HG03469 (cell line): Measurements from ENCODE around the gene RPGRIP1L.

ENCODE experiments used
- ATAC-seq: cut with Tn5 transposase; IDR thresholded peaks from one replicate; pipeline ENCODE4 v1.9.1; 2021; ENCODE audit warnings: mild to moderate bottlenecking, moderate library complexity, moderate number of reproducible peaks; ENCODE audit not compliant: unreplicated experiment

The RPGRIP1L gene

GRCh38 chr16:53664724-53665345 is 38.8 kb downstream of the RPGRIP1L start:
- ATAC-seq: no peak

DNA sequence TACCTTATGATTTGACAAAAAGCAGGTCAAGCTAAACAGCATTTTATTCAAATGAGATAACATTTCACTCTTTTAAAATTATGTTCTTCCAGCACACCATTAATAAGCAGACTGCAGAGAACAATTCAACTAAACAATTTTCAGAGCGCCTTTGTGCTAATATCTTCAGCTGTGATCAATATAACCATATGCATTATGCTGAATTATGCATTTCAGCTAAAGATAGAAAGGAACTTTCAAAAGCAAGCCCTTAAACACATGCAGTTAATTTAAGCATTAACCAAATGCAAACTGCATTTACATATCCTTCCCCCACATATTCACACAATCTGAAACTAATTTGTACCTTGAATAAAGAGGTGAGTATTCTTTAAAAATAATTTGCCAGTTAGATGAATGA is 41.6 kb downstream of the RPGRIP1L start:
- no peak for ATAC-seq

DNA sequence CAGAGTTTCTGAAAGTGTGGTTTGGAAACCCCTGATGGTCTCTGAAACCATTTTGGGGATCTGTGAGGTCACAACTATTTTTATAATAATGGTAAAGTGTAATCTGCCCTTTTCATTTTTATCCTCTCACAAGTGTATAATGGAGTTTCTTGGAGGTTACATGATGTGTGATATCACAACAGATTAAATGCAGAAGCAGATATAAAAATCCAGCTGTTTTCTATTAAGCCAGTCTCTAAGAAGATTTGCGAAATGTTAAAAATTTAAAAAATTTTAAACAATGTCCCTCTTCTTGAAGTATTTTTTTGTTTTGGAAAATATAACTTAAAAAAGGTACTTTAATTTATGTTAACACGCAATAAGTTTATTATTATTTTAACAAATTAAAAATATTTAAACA is 48.7 kb downstream of the RPGRIP1L start:
- ATAC-seq: no peak

DNA sequence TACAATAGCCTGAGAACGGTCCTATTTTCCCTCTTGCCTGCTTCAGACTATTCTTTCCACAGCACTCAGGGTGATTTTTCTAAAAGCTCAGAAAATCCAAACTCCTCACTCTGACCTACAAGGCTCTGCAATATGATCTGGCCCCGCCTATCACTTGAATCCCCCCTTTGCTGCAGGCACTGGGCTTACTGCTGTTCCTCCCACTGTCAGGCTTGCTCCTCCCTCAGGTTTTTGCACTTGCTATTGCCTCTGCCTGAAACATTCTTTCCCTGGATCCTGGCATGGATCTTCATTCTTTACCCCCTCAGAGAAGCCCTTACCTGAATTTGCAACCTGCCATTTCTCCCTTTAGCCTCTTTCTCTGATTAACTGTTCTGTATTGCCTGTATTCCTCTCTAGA is 52.3 kb downstream of the RPGRIP1L start:
- ATAC-seq: no peak

DNA sequence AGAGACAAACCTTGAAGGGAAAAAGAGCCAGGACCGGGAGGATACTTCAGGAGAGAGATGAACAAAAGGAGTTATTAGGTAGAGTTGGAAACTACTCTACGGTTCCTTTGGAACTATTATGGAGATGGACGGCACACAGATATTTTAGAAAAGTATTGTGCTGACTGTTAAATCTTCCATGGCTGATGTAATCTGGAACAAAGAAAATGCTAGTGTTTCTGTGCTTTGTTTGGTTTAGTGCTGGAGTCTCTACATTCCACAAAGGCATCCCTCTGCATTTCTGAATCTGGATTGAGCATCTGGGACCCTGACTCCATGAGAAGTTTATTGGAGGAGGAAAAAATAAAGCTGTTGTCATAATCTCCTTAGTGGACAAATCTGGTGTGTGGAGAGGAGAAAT is 57.2 kb downstream of the RPGRIP1L start:
- ATAC-seq: no peak

- ATAC-seq: no peak
These were observed 60.2 kb downstream of the RPGRIP1L start for GRCh38 chr16:53643474-53643873.

DNA sequence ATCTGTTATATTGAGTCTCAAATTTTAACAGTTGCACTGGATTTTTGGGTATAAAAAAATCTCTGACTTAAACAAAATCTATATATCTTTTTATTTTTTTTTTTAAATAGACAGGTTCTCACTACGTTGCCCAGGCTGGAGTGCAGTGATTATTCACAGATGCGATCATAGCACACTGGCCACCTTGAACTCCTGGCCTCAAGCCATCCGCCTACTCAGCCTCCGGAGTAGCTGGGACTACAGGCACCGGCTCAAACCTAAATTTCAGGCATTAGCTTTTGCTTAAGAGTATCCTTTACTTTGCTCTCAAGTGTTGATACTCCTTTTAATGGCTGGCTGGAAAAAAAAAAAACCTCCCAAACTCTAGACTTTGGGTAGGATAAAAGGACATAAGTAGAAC is 61.6 kb downstream of the RPGRIP1L start:
- no peak for ATAC-seq

DNA sequence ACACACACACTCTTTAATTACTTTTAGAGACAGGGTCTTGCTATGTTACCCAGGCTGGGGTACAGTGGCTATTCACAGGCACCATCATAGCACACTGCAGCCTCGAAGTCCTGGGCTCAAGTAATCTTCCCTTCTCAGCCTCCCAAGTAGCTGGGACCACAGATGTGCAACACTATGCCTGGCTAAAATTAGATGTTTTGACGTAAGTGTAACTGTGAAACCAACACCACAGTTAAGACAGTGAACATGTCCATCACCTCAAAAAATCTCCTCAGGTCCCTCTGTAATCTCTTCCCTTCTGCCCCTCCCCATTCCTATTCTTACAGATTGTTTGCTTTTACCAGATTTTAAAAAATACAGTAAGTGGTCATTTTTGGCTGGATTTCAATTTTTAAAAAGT is 66.7 kb downstream of the RPGRIP1L start:
- no peak for ATAC-seq

DNA sequence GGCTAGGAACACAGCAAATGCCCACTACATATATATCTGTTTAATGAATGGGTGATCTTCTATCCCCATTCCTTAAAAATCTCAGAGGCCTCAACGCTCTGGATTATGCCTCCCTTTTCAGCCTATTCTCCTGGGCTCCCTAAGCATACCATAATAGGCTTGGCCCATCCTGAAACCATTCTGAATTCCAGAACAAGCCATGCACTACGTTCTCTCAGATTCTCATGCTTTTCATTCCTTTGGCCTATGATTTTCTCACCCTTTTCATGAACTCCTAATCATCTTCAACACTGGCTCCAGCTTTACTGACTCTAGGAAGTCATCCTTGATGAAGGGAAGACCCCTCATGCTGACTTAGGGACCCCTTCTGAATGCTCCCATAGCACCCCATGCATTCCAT is 71.1 kb downstream of the RPGRIP1L start:
- ATAC-seq: no peak

DNA sequence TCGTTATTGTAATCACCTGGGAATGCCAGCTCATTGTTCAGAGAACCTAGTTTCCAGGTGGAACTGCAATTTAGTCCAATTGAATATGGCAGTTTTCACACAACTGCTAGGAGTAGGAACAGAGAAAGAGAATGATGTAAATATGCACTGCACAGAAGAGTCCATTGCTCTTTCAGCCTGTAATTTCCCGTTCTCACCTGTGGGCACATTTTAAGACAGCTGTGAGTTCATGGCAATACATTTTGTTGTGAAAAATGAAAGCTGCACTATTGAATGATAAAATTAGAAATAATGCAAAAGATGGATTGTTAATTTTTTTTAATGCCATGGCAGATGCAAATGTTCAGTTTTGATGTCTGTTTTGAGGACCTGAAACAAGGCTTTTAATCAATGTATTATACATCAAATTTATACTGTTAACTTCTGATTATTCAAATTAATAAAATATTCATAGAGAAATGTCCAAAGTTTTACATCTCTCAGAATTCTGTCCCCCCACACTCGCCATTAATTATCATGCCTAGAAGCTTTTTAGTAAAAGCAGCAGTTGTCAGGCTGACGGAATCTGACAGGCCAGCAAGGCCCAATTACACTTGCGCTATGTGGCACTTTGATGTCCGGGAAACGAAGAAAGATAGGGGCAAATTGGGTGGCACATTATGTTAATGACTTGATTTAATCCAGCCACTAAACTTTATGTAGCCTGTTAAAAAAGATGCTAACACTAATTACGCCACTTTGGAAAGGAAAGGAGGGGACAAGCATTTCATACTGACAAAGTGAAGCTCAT is 72.2 kb downstream of the RPGRIP1L start:
- ATAC-seq: no peak

DNA sequence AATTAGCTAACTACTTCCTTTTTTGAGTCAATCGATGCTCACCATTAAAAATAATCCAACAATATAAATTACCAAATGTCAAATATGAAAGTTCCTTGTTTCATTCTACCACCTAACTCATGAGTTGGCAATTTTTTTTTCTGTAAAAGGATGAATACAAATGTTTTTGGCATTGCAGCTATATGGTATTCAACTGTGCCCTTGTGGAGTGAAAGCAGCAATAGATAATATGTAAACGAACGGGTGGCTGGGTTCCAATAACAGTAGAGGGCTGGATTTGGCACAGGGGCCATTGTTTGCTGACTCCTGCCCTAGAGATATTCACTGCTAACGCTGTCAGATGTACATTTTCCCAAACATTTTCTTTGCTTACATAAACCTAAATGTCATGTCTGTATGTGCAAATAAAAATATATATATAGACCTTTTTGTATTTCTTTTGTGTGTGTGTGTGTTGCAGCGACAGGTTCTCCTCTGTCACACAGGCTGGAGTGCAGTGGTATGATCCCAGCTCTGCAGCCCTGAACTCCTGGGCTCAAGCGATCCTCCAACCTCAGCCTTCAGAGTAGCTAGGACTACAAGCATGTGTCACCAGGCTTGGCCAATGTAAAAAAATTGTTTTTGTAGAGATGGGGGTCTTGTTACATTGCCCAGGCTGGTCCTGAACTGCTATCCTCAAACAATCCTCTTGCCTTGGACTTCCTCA is 73.9 kb downstream of the RPGRIP1L start:
- ATAC-seq: no peak

GRCh38 chr16:53629151-53629550 is 74.5 kb downstream of the RPGRIP1L start:
- no peak for ATAC-seq

- ATAC-seq: no peak
These were observed 76.8 kb downstream of the RPGRIP1L start for GRCh38 chr16:53626811-53627210.

DNA sequence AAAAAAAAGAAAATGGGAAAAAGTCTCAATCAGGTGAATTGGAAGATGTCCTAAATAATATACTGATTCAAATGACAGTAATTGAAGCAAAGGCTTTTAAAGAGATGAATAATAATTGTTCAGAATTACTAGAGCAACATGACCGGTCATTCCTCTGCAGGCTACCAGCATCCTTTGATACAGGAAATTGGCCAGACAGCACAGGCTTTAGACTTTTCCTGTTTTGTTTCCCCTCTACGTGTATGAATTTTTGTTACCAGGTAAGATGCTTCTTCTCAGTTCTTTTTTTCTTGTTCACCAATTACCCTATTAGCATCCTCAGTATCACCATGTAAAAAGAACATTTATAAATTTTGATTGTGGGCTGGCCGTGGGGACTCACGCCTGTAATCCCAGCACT is 77.5 kb downstream of the RPGRIP1L start:
- ATAC-seq: no peak

DNA sequence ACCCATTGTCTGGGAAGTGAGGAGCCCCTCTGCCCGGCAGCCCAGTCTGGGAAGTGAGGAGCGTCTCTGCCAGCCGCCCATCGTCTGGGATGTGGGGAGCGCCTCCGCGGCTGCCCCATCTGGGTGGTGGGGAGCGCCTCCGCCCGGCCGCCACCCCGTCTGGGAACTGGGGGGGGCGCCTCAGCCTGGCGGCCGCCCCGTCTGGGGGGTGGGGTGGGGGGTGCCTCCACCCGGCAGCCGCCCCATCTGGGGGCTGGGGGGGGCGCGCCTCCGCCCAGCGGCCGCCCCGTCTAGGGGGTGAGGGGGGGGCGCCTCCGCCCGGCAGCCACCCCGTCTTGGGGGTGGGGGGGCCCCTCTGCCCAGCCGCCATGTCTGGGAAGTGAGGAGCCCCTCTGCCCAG is 78.4 kb downstream of the RPGRIP1L start:
- ATAC-seq: no peak

DNA sequence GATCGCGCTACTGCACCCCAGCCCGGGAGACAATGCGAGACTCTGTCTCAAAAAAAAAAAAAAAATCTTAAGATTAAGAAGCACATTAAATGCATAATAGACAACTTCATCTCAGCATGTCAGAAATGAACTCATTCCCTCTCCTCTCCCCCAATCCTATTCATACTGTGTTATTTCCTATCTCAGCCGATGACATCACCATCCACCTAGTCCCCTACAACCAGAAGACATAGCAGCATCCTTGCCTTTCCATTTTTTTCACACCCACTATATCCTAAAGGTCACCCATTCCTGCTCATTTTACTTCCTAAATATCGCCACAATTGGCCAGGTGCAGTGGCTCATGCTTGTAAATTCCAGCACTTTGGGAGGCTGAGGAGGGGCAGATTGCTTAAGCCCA is 81.3 kb downstream of the RPGRIP1L start:
- no peak for ATAC-seq

DNA sequence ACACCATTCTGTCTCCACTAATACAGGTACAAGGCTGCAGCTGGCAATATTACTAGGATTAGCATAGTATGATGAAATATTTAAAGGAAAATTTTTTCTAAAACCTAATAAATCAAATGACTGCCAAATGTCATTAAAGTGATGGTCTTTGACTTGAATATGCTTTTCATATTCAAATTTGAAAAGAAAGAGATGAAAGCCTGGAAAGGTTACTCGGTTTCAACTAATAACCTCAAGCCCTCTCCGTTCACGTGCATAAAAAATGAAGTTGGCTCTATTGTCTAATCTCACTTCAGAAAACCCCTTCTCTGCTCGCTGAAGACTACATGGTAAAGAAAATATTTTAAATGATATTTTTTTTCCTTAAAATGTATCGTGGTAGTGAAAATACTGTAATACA is 83.2 kb downstream of the RPGRIP1L start:
- no peak for ATAC-seq

DNA sequence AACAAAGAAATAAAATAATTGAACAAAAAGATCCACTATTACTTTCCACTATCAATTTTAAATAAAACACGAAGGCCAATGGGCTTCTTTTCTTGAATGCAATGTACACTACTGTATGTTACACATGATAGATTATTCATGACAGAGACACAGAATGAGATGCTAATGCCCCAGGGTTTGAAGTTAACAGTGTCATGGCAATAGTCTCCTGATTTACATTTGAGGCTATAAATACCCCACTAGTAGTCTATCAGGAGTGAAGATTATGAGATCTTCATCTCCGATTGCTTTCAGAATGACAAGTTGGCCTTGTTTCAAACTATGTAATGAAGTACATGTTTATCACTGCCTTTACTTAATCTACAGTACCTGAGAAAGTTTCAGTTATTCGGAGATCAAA is 84.4 kb downstream of the RPGRIP1L start:
- ATAC-seq: no peak

GRCh38 chr16:53614346-53614745 is 89.3 kb downstream of the RPGRIP1L start:
- ATAC-seq: no peak

DNA sequence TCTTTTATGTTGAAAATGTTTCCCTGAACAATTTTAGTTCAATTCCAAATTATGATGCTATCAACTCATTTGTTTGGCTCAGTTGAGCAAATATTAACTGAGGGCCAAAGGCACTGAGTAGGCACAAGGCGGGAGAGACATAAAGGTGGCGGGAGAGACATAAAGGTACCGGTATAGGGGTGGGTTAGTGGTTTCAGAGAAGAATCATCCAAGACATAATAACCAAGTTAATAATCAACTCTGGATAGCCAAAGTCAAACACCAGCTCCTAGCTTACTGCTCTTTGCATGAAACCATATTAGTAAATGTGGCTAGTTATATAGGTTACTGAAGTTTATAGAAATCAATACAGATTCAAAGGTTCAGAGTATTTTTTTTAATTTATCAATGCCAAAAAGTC is 91.7 kb downstream of the RPGRIP1L start:
- no peak for ATAC-seq

DNA sequence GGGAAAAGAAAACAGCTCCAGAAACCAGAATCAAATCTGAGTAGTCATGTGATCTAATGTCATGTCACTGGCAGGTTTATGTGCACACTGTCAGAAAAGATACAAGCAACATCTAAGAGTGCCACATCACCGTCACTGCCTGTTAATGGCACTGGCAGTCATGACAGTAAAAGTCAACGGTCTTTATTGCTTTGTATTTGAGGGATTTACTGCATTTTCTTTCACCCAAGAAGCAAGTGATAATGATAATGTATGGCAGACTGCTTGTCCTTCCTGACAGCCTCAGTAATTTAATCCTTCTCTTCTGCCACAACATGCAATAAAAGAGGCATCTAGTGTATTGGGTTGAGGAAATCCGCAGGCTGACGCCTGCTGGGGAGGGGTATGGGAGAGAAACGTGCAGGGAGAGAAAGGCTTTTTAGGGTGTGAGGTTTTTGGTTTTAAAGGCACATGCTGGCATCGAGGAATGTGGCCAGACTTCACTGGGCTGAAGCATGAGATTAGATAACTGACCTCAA is 92.4 kb downstream of the RPGRIP1L start:
- no peak for ATAC-seq

- ATAC-seq: no peak
These were observed 94.1 kb downstream of the RPGRIP1L start for GRCh38 chr16:53609536-53609935.
